HCT116 (cell line): ENCODE measurements around the gene FAM83D.

Experiments used
- ATF3 ChIP-seq: IDR thresholded peaks from 2 replicates; pipeline ENCODE4 v1.6.1; 2012
- CEBPB ChIP-seq: IDR thresholded peaks from 2 replicates; pipeline ENCODE4 v1.6.1; 2012; ENCODE audit warnings: low read depth
- EGR1 ChIP-seq: IDR thresholded peaks from 2 replicates; pipeline ENCODE4 v1.6.1; 2012; ENCODE audit warnings: low read depth
- ELF1 ChIP-seq: IDR thresholded peaks from 2 replicates; pipeline ENCODE4 v1.6.1; 2012; ENCODE audit warnings: low read depth, borderline replicate concordance
- EZH2 ChIP-seq: fragments of 200-600 bp; sonication (generic); IDR thresholded peaks from 2 replicates; pipeline ENCODE4 v1.6.1; 2017; ENCODE audit warnings: antibody characterized with exemption, mixed run types
- POLR2A ChIP-seq: IDR thresholded peaks from 2 replicates; pipeline ENCODE4 v1.7.0; 2011; ENCODE audit warnings: borderline replicate concordance; ENCODE audit not compliant: insufficient read depth, insufficient read length; ENCODE audit errors: extremely low read depth
- POLR2AphosphoS5 ChIP-seq: IDR thresholded peaks from 2 replicates; pipeline ENCODE4 v1.6.1; 2011; ENCODE audit warnings: mild to moderate bottlenecking, low read depth, low read length, moderate library complexity
- RAD21 ChIP-seq: IDR thresholded peaks from 2 replicates; pipeline ENCODE4 v1.6.1; 2012; ENCODE audit warnings: low read depth, mild to moderate bottlenecking
- TCF7L2 ChIP-seq: IDR thresholded peaks from 2 replicates; pipeline ENCODE4 v1.7.0; 2011; ENCODE audit warnings: borderline replicate concordance, inconsistent platforms; ENCODE audit not compliant: insufficient read depth, insufficient read length; ENCODE audit errors: extremely low read depth
- YY1 ChIP-seq: IDR thresholded peaks from 2 replicates; pipeline ENCODE4 v1.6.1; 2011; ENCODE audit warnings: low read length, low read depth, moderate library complexity, mild to moderate bottlenecking; ENCODE audit not compliant: insufficient replicate concordance; ENCODE audit errors: extremely low read depth
- ZNF274 ChIP-seq: fragments of 200-500 bp; sonication (Bioruptor generic); IDR thresholded peaks from 2 replicates; pipeline ENCODE4 v1.6.1; 2014; ENCODE audit warnings: mild to moderate bottlenecking, low read depth, low read length, inconsistent platforms
- TF ChIP-seq, protein P1 (sequence below), 3 experiments: fragments of 200-600 bp in 1 of 3; sonication (generic) in 1 of 3; IDR thresholded peaks in 2 of 3; conservative IDR thresholded peaks in 1 of 3; 2 replicates each; pipeline ENCODE4 v1.5.1; 2012 to 2017; ENCODE audit warnings: low read depth in 2 of 3, low read length in 2 of 3, antibody characterized with exemption in 1 of 3, borderline replicate concordance in 1 of 3, control low read depth in 1 of 3, mild to moderate bottlenecking in 1 of 3, mixed read lengths in 1 of 3, mixed run types in 1 of 3, moderate library complexity in 1 of 3; ENCODE audit not compliant: insufficient read depth in 1 of 3
- TF ChIP-seq, protein P2 (sequence below): IDR thresholded peaks from 2 replicates; pipeline ENCODE4 v1.6.1; 2012; ENCODE audit warnings: low read depth

DNA sequence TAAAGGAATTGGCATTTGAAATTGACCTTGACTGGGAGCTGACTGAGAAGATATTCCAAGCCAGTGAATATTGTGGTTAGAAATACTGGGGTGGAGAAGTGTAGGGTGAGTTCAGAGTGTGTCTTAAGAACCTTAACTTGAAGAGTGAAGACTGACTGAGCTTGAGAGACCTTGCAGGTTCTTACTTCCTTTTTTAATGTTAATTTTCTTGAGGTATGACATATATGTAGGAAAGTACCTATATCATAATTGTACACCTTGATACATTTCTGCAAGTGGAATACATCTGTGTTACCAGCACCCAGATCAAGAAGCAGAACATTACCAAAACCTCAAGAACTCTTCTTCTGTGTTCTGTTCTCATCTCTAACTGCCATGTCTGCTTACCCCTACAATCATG is 46.9 kb downstream of the FAM83D start:
- TF ChIP-seq ELF1 (no peak), ATF3 (no peak), EGR1 (no peak), POLR2A (no peak), RAD21 (no peak), EZH2 (no peak), ZNF274 (no peak), YY1 (no peak), POLR2AphosphoS5 (no peak), CEBPB (no peak), TCF7L2 (no peak)
- TF ChIP-seq, protein P1, sequence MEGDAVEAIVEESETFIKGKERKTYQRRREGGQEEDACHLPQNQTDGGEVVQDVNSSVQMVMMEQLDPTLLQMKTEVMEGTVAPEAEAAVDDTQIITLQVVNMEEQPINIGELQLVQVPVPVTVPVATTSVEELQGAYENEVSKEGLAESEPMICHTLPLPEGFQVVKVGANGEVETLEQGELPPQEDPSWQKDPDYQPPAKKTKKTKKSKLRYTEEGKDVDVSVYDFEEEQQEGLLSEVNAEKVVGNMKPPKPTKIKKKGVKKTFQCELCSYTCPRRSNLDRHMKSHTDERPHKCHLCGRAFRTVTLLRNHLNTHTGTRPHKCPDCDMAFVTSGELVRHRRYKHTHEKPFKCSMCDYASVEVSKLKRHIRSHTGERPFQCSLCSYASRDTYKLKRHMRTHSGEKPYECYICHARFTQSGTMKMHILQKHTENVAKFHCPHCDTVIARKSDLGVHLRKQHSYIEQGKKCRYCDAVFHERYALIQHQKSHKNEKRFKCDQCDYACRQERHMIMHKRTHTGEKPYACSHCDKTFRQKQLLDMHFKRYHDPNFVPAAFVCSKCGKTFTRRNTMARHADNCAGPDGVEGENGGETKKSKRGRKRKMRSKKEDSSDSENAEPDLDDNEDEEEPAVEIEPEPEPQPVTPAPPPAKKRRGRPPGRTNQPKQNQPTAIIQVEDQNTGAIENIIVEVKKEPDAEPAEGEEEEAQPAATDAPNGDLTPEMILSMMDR (IDR thresholded peaks at IDR 0.05 in 2 of 3, conservative IDR thresholded peaks at IDR 0.05 in 1 of 3; ENCODE audit: borderline replicate concordance in 1 of 3, insufficient read depth in 1 of 3, low read depth in 2 of 3, low read length in 2 of 3) = no peak
- TF ChIP-seq, protein P2, sequence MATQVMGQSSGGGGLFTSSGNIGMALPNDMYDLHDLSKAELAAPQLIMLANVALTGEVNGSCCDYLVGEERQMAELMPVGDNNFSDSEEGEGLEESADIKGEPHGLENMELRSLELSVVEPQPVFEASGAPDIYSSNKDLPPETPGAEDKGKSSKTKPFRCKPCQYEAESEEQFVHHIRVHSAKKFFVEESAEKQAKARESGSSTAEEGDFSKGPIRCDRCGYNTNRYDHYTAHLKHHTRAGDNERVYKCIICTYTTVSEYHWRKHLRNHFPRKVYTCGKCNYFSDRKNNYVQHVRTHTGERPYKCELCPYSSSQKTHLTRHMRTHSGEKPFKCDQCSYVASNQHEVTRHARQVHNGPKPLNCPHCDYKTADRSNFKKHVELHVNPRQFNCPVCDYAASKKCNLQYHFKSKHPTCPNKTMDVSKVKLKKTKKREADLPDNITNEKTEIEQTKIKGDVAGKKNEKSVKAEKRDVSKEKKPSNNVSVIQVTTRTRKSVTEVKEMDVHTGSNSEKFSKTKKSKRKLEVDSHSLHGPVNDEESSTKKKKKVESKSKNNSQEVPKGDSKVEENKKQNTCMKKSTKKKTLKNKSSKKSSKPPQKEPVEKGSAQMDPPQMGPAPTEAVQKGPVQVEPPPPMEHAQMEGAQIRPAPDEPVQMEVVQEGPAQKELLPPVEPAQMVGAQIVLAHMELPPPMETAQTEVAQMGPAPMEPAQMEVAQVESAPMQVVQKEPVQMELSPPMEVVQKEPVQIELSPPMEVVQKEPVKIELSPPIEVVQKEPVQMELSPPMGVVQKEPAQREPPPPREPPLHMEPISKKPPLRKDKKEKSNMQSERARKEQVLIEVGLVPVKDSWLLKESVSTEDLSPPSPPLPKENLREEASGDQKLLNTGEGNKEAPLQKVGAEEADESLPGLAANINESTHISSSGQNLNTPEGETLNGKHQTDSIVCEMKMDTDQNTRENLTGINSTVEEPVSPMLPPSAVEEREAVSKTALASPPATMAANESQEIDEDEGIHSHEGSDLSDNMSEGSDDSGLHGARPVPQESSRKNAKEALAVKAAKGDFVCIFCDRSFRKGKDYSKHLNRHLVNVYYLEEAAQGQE = no peak
